ENCODE data around the gene RAB30. TPM values are rescaled to one million over a fixed set of nuclear protein-coding genes. Genes with fewer than 3 reads are reported as not detected.

Gene RAB30
- total and polyA plus RNA-seq, 9 of the 15 experiments (the other 6 are each of a cell fraction or from before 2014, with no cell fraction given): 0.29 to 1.3 (median 1.0) TPM

DNA sequence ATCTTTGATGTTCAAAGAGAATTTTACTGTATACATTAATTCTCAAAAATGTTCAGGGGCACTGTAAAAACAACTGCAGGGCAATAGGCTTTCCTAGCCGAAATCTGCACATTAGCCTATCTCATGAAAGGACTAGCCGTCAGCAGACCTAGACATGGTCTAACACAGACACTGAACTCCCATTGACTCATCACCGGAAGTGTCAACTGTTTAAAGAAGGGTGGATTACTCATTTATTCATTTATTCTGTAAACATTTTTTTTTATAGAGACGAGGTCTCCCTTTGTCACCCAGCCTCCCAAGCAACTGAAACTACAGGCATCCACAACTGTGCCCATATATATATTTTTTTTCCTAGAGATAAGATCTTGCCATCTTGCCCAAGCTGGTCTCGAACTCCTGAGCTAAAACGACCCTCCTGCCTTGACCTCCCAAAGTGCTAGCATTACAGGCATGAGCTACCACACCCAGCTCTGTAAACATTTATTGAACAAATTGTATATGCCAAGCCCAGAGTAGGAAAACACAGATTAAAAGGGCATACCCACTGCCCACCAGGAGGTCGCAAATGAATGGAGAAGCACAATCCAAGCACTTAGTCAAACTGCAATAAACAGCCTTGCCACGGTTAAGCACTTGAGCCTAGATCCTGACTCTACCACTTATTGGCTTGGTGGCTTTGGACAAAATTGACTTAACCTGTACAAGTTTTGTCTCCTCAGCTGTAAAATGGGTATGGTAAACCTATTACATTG, 26.6 kb downstream of the RAB30 start (continued):
- TF ChIP-seq, protein P1, sequence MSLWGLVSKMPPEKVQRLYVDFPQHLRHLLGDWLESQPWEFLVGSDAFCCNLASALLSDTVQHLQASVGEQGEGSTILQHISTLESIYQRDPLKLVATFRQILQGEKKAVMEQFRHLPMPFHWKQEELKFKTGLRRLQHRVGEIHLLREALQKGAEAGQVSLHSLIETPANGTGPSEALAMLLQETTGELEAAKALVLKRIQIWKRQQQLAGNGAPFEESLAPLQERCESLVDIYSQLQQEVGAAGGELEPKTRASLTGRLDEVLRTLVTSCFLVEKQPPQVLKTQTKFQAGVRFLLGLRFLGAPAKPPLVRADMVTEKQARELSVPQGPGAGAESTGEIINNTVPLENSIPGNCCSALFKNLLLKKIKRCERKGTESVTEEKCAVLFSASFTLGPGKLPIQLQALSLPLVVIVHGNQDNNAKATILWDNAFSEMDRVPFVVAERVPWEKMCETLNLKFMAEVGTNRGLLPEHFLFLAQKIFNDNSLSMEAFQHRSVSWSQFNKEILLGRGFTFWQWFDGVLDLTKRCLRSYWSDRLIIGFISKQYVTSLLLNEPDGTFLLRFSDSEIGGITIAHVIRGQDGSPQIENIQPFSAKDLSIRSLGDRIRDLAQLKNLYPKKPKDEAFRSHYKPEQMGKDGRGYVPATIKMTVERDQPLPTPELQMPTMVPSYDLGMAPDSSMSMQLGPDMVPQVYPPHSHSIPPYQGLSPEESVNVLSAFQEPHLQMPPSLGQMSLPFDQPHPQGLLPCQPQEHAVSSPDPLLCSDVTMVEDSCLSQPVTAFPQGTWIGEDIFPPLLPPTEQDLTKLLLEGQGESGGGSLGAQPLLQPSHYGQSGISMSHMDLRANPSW (CRISPR knock-in tag; IDR thresholded peaks at IDR 0.05): no peak
- TF ChIP-seq SRF (CRISPR knock-in tag; IDR thresholded peaks at IDR 0.05) (no peak), GABPA (tag; conservative IDR thresholded peaks at IDR 0.05; ENCODE audit: low read depth) (peak; percentile 56), ZC3H4 (CRISPR knock-in tag; IDR thresholded peaks at IDR 0.05; ENCODE audit: borderline replicate concordance) (no peak), ZNF3 (CRISPR knock-in tag; IDR thresholded peaks at IDR 0.05) (no peak), HNRNPUL1 (IDR thresholded peaks at IDR 0.05; ENCODE audit: low read length) (no peak), EGR1 (conservative IDR thresholded peaks at IDR 0.05) (no peak), ARID1B (IDR thresholded peaks at IDR 0.05) (peak; percentile 28; the same call in 1 of the 2 replicates), TEAD1 (CRISPR knock-in tag; IDR thresholded peaks at IDR 0.05) (no peak), JUND (IDR thresholded peaks at IDR 0.05; ENCODE audit: borderline replicate concordance, low read depth, low read length) (peak; percentile 69; the same call in 1 of the 2 replicates), JUND (tag; IDR thresholded peaks at IDR 0.05; ENCODE audit: borderline replicate concordance, low read depth, low read length) (no peak), ETV5 (CRISPR knock-in tag; IDR thresholded peaks at IDR 0.05; ENCODE audit: low read depth) (0 out of 2 replicates have a peak, but pooled peaks have one; percentile 47), CREM (IDR thresholded peaks at IDR 0.05; ENCODE audit: low read depth) (no peak), ZC3H8 (IDR thresholded peaks at IDR 0.05) (no peak), BMI1 (IDR thresholded peaks at IDR 0.05; ENCODE audit: low read length) (no peak), NFE2 (IDR thresholded peaks at IDR 0.05; ENCODE audit: low read depth) (no peak), GABPB1 (CRISPR knock-in tag; IDR thresholded peaks at IDR 0.05) (no peak)
- TF ChIP-seq, protein P2, sequence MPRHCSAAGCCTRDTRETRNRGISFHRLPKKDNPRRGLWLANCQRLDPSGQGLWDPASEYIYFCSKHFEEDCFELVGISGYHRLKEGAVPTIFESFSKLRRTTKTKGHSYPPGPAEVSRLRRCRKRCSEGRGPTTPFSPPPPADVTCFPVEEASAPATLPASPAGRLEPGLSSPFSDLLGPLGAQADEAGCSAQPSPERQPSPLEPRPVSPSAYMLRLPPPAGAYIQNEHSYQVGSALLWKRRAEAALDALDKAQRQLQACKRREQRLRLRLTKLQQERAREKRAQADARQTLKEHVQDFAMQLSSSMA (CRISPR knock-in tag; IDR thresholded peaks at IDR 0.05): no peak
- TF ChIP-seq, protein P3, sequence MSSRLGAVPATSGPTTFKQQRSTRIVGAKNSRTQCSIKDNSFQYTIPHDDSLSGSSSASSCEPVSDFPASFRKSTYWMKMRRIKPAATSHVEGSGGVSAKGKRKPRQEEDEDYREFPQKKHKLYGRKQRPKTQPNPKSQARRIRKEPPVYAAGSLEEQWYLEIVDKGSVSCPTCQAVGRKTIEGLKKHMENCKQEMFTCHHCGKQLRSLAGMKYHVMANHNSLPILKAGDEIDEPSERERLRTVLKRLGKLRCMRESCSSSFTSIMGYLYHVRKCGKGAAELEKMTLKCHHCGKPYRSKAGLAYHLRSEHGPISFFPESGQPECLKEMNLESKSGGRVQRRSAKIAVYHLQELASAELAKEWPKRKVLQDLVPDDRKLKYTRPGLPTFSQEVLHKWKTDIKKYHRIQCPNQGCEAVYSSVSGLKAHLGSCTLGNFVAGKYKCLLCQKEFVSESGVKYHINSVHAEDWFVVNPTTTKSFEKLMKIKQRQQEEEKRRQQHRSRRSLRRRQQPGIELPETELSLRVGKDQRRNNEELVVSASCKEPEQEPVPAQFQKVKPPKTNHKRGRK (tag; IDR thresholded peaks at IDR 0.05): no peak
- TF ChIP-seq, protein P4, sequence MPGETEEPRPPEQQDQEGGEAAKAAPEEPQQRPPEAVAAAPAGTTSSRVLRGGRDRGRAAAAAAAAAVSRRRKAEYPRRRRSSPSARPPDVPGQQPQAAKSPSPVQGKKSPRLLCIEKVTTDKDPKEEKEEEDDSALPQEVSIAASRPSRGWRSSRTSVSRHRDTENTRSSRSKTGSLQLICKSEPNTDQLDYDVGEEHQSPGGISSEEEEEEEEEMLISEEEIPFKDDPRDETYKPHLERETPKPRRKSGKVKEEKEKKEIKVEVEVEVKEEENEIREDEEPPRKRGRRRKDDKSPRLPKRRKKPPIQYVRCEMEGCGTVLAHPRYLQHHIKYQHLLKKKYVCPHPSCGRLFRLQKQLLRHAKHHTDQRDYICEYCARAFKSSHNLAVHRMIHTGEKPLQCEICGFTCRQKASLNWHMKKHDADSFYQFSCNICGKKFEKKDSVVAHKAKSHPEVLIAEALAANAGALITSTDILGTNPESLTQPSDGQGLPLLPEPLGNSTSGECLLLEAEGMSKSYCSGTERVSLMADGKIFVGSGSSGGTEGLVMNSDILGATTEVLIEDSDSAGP (CRISPR knock-in tag; IDR thresholded peaks at IDR 0.05): no peak
